ENCODE data around the gene UBE2J1. TPM values are rescaled to one million over a fixed set of nuclear protein-coding genes. Genes with fewer than 3 reads are reported as not detected.
A peak's percentile ranks its signal among the peaks of the same experiment; 100 is the strongest.

The UBE2J1 gene
- total RNA-seq, 1 donor from 2014 or later: 34.1 TPM

DNA sequence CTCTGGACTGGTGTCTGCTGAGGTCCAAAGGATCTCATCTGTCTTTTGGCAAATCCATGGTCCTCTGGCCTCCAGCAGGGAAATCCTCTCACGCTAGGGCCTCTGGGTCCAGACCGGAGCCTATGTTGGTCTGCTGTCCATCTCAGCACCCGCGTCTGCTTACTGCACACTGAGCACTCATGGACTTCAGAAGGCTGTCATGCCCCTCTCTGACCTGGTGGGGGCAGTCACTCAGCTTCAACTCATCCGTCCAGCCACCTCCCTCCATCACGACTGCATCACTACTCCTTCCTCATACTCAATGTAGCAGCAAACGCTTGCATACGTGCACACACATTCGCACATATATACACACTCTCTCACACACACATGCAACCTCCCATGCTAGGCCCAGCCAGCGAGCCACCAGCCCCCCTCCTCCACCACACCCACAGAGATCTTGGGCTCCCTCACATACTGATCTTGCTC, 70.7 kb downstream of the UBE2J1 start:
- Mint-ChIP-seq H3K36me3 (ENCODE audit: low read depth) (no peaks in the 10 kb centered on the region), H3K27ac (ENCODE audit: unreplicated experiment) (no peak overlapping the region), H3K27me3 (ENCODE audit: low read depth) (no peaks in the 10 kb centered on the region), H3K9me3 (no peaks in the 10 kb centered on the region), H3K4me3 (no peak overlapping the region), H3K4me1 (no peaks in the 10 kb centered on the region)
- TF ChIP-seq, protein P1, sequence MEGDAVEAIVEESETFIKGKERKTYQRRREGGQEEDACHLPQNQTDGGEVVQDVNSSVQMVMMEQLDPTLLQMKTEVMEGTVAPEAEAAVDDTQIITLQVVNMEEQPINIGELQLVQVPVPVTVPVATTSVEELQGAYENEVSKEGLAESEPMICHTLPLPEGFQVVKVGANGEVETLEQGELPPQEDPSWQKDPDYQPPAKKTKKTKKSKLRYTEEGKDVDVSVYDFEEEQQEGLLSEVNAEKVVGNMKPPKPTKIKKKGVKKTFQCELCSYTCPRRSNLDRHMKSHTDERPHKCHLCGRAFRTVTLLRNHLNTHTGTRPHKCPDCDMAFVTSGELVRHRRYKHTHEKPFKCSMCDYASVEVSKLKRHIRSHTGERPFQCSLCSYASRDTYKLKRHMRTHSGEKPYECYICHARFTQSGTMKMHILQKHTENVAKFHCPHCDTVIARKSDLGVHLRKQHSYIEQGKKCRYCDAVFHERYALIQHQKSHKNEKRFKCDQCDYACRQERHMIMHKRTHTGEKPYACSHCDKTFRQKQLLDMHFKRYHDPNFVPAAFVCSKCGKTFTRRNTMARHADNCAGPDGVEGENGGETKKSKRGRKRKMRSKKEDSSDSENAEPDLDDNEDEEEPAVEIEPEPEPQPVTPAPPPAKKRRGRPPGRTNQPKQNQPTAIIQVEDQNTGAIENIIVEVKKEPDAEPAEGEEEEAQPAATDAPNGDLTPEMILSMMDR (conservative IDR thresholded peaks at IDR 0.05): peak; percentile 54
- peak; percentile 25 for DNase-seq (ENCODE audit: low read depth, low spot score)

DNA sequence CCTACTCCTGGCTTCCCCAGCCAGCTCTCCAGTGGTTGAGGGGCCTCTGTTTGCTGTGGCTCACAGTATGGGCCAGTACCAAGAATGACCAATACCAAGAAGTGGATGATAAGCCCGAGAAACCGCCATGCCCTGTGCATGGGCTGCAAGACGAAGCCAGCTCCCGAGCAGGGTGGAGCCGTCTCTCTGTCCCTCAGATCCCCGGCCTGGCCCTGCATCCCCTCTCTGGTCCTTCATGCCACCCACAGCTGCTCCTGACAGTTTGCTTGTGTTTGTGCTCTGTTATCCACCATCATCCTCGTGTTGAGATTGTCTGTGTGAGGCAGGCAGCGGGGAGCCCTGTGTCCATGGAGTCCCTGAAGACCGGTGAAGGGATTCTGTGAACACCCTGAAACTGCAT, 73.6 kb downstream of the UBE2J1 start:
- Mint-ChIP-seq H3K36me3 (ENCODE audit: low read depth) (no peaks in the 10 kb centered on the region), H3K4me3 (no peak overlapping the region), H3K27me3 (ENCODE audit: low read depth) (no peaks in the 10 kb centered on the region), H3K4me1 (no peaks in the 10 kb centered on the region), H3K9me3 (no peaks in the 10 kb centered on the region), H3K27ac (ENCODE audit: unreplicated experiment) (no peak overlapping the region)
- TF ChIP-seq, protein P1 (conservative IDR thresholded peaks at IDR 0.05): no peak
- no peak for DNase-seq (ENCODE audit: low read depth, low spot score)

Other genes with a start within 250 kb of the UBE2J1 start
- 21.9 and 23.5 TPM in 2 replicates for gene SRSF12, start 234.7 kb downstream of the UBE2J1 start, total RNA-seq
- gene PM20D2, start 206.7 kb downstream of the UBE2J1 start, total RNA-seq: 16.1 and 16.5 TPM in 2 replicates
- gene GABRR1, start 135.4 kb downstream of the UBE2J1 start, total RNA-seq: 0.12 TPM in 1 of 2 replicates, not detected in the other
- gene GABRR2, start 37.4 kb downstream of the UBE2J1 start, total RNA-seq: 0.34 and 0.51 TPM in 2 replicates
- gene RRAGD, start 59.6 kb upstream of the UBE2J1 start, total RNA-seq: 12.8 and 14.0 TPM in 2 replicates
- 20.5 and 20.7 TPM in 2 replicates for gene ANKRD6, start 80.4 kb upstream of the UBE2J1 start, total RNA-seq